D341Med (cell line): ENCODE measurements around the gene BSN.

Source experiments
- DNase-seq: peaks from one replicate; pipeline ENCODE4 v3.0.0; 2012; ENCODE audit warnings: low spot score

BSN gene

GRCh38 chr3:49717959-49718857, 163.9 kb downstream of the BSN start:
- peak; percentile 37 for DNase-seq

- no peak for DNase-seq
Measured at GRCh38 chr3:49718858-49719213, 164.6 kb downstream of the BSN start.

- DNase-seq, result peak; percentile 97
Measured at GRCh38 chr3:49719214-49719884, 165.1 kb downstream of the BSN start, which contains the start of gene AMIGO3. Gene AMIGO3 (minus strand): TSS chr3:49719684. CDS start chr3:49719465, 219 bp downstream.
